Measurements from ENCODE around the gene DISP2. TPM values are rescaled to one million over a fixed set of nuclear protein-coding genes. Genes with fewer than 3 reads are reported as not detected.
A peak's percentile ranks its signal among the peaks of the same experiment; 100 is the strongest.

DISP2 gene
- polyA plus RNA-seq, 3 donors from 2014 or later = 0.03 to 1.1 (median 0.38) TPM

- H3K27ac Mint-ChIP-seq = no peak overlapping the region
- peaks cover 0 to 3% (median 0%) of the 10 kb centered on the region in 3 donors for H3K27me3 Mint-ChIP-seq (ENCODE audit: low read depth in 3 of 3)
- H3K4me3 Mint-ChIP-seq = no peak overlapping the region
- H3K9me3 Mint-ChIP-seq = no peaks in the 10 kb centered on the region
- peaks cover 27 to 31% of the 10 kb centered on the region in 2 donors for H3K4me1 Mint-ChIP-seq
- no peak for DNase-seq
- peaks cover 21 to 32% (median 27%) of the 10 kb centered on the region in 3 donors for H3K36me3 Mint-ChIP-seq
Observed at GRCh38 chr15:40409366-40409765, 51.3 kb downstream of the DISP2 start.

DNA sequence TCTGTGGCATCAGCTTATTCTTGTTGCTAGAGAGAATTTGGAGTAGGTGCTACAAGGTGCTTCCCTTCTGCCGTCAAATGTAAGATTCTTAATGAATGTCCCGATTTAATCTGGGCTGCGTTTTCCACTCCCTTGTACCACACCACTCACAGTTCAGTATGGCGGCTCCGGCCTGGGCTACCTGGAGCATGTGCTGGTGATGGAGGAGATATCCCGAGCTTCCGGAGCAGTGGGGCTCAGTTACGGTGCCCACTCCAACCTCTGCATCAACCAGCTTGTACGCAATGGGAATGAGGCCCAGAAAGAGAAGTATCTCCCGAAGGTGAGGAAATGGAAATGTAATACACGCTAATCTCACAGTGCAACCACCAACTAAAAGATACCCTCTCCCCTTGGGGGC, 52.5 kb downstream of the DISP2 start:
- Mint-ChIP-seq H3K9me3 (no peaks in the 10 kb centered on the region), H3K36me3 (peaks cover 23 to 35% (median 32%) of the 10 kb centered on the region in 3 donors), H3K4me1 (peaks cover 18 to 23% of the 10 kb centered on the region in 2 donors), H3K27ac (no peak overlapping the region), H3K27me3 (ENCODE audit: low read depth in 3 of 3) (peaks cover 0 to 2% (median 0%) of the 10 kb centered on the region in 3 donors), H3K4me3 (no peak overlapping the region)
- DNase-seq = no peak

- Mint-ChIP-seq H3K4me1 (peaks cover 7 to 11% of the 10 kb centered on the region in 2 donors), H3K27me3 (ENCODE audit: low read depth in 3 of 3) (no peaks in the 10 kb centered on the region), H3K27ac (peak overlapping the region in 4 of 6 donors; percentile 4 to 74 (median 37)), H3K4me3 (no peak overlapping the region), H3K36me3 (peaks cover 24 to 40% (median 33%) of the 10 kb centered on the region in 3 donors), H3K9me3 (no peaks in the 10 kb centered on the region)
- no peak for DNase-seq
Observed at GRCh38 chr15:40412095-40412759, 54.2 kb downstream of the DISP2 start.

GRCh38 chr15:40413036-40413435, 55.0 kb downstream of the DISP2 start:
- no peak for DNase-seq
- peaks cover 0 to 3% of the 10 kb centered on the region in 2 donors for H3K4me1 Mint-ChIP-seq
- H3K27me3 Mint-ChIP-seq (ENCODE audit: low read depth in 3 of 3) = no peaks in the 10 kb centered on the region
- H3K9me3 Mint-ChIP-seq = no peaks in the 10 kb centered on the region
- H3K4me3 Mint-ChIP-seq = no peak overlapping the region
- peaks cover 27 to 40% (median 36%) of the 10 kb centered on the region in 3 donors for H3K36me3 Mint-ChIP-seq
- H3K27ac Mint-ChIP-seq = no peak overlapping the region

- no peak overlapping the region for H3K4me3 Mint-ChIP-seq
- no peaks in the 10 kb centered on the region for H3K4me1 Mint-ChIP-seq
- H3K36me3 Mint-ChIP-seq = peaks cover 28 to 40% (median 36%) of the 10 kb centered on the region in 3 donors
- H3K27ac Mint-ChIP-seq = peak overlapping the region in 1 of 6 donors; percentile 7
- H3K27me3 Mint-ChIP-seq (ENCODE audit: low read depth in 3 of 3) = no peaks in the 10 kb centered on the region
- no peak for DNase-seq
- no peaks in the 10 kb centered on the region for H3K9me3 Mint-ChIP-seq
Observed at GRCh38 chr15:40414816-40415215, 56.8 kb downstream of the DISP2 start.

DNA sequence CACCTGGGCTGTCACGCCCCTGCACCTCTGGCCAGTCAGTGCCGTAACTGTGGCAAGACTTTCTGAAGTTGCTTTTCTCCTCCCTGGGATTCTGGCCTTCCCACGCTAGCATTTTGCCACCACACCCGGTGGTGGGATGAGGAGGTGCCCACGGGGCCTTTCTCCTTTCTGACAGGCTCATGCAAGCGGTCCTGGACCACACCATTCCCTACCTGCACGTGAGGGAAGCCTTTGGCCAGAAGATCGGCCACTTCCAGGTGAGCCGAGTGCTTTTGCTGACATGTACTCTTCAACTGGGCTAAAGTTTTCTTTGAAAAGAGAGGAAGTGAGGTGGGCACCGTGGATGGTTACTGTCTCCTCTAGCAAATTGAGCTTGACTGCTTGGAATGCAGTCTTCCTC, 57.2 kb downstream of the DISP2 start:
- Mint-ChIP-seq H3K4me3 (no peak overlapping the region), H3K9me3 (no peaks in the 10 kb centered on the region), H3K27me3 (ENCODE audit: low read depth in 3 of 3) (no peaks in the 10 kb centered on the region), H3K4me1 (no peaks in the 10 kb centered on the region), H3K27ac (peak overlapping the region in 1 of 6 donors; percentile 43), H3K36me3 (peaks cover 26 to 37% (median 34%) of the 10 kb centered on the region in 3 donors)
- DNase-seq = no peak

- Mint-ChIP-seq H3K4me3 (no peak overlapping the region), H3K4me1 (no peaks in the 10 kb centered on the region), H3K36me3 (peaks cover 18 to 29% (median 26%) of the 10 kb centered on the region in 3 donors), H3K27me3 (ENCODE audit: low read depth in 3 of 3) (peaks cover 0 to 2% (median 0%) of the 10 kb centered on the region in 3 donors), H3K9me3 (no peaks in the 10 kb centered on the region), H3K27ac (peak overlapping the region in 1 of 6 donors; percentile 46)
- DNase-seq = no peak
Observed at GRCh38 chr15:40416056-40416455, 58.0 kb downstream of the DISP2 start.

- no peak for DNase-seq
- Mint-ChIP-seq H3K4me3 (no peak overlapping the region), H3K36me3 (peaks cover 7 to 13% (median 13%) of the 10 kb centered on the region in 3 donors), H3K9me3 (no peaks in the 10 kb centered on the region), H3K27ac (peak overlapping the region in 1 of 6 donors; percentile 35), H3K4me1 (peaks cover 0 to 4% of the 10 kb centered on the region in 2 donors), H3K27me3 (ENCODE audit: low read depth in 3 of 3) (peaks cover 0 to 2% (median 0%) of the 10 kb centered on the region in 3 donors)
Observed at GRCh38 chr15:40418126-40418525, 60.1 kb downstream of the DISP2 start.

GRCh38 chr15:40420071-40420713, 62.2 kb downstream of the DISP2 start:
- Mint-ChIP-seq H3K36me3 (peaks cover 7 to 13% (median 8%) of the 10 kb centered on the region in 3 donors), H3K4me1 (peaks cover 0 to 6% of the 10 kb centered on the region in 2 donors), H3K27ac (peak overlapping the region in 1 of 6 donors; percentile 5), H3K4me3 (no peak overlapping the region), H3K27me3 (ENCODE audit: low read depth in 3 of 3) (peaks cover 0 to 6% (median 5%) of the 10 kb centered on the region in 3 donors), H3K9me3 (no peaks in the 10 kb centered on the region)
- DNase-seq = no peak

GRCh38 chr15:40420793-40421192, 62.8 kb downstream of the DISP2 start:
- H3K4me1 Mint-ChIP-seq = peaks cover 0 to 6% of the 10 kb centered on the region in 2 donors
- H3K27me3 Mint-ChIP-seq (ENCODE audit: low read depth in 3 of 3) = peaks cover 0 to 6% (median 5%) of the 10 kb centered on the region in 3 donors
- no peaks in the 10 kb centered on the region for H3K9me3 Mint-ChIP-seq
- H3K27ac Mint-ChIP-seq = no peak overlapping the region
- no peak overlapping the region for H3K4me3 Mint-ChIP-seq
- DNase-seq = no peak
- peaks cover 2 to 10% (median 4%) of the 10 kb centered on the region in 3 donors for H3K36me3 Mint-ChIP-seq

DNA sequence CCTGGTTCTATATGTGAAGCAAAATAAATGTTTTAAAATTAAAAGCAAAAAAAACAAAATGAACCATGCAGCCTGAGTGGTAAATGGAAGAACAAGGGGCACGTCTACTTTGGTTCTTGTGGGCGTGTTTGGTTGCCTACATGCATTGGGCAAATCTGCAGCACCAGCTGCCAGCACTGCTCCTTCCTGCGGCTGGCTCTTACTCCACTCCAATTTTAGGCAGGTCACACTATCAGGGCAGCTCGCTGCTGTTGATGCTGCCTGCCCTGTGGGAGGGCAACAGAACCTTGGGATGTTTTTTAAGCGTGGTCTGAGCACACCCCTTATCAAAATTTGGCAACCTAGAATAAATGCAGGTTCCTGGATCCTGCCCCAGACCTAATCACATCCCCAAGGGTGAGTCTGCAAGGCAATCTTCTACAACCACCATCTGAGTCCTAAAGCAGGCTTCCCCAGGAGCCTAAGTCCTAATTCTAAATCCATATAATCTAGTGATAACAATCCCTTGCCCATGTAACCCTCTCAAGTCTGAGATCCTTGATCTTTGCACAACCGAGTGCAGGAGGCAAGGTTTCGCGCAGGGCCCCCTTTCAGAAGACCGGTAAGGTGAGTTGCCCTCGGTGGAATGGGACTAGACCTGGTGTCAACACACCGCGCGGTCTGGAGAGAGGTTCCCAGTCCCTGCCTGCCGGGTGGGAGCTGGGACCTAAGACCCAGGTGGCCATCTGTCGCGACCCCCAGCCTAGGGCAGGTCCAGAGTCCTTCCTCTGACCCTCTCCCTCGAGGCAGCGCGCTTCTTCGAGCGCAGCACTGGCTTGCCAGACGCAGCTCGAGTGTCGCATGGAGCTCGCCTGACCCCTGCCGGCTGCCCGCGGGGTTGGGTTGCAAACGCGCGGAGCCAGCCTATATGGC, 63.5 kb downstream of the DISP2 start:
- peaks cover 0 to 6% of the 10 kb centered on the region in 2 donors for H3K4me1 Mint-ChIP-seq
- peaks cover 0 to 6% (median 5%) of the 10 kb centered on the region in 3 donors for H3K27me3 Mint-ChIP-seq (ENCODE audit: low read depth in 3 of 3)
- DNase-seq = peak; percentile 68 to 73 (median 70)
- peak overlapping the region in 1 of 6 donors; percentile 24 for H3K27ac Mint-ChIP-seq
- peaks cover 0 to 10% (median 4%) of the 10 kb centered on the region in 3 donors for H3K36me3 Mint-ChIP-seq
- no peaks in the 10 kb centered on the region for H3K9me3 Mint-ChIP-seq
- H3K4me3 Mint-ChIP-seq = no peak overlapping the region

- H3K27ac Mint-ChIP-seq = no peak overlapping the region
- no peak for DNase-seq
- no peak overlapping the region for H3K4me3 Mint-ChIP-seq
- H3K9me3 Mint-ChIP-seq = no peaks in the 10 kb centered on the region
- peaks cover 0 to 9% (median 5%) of the 10 kb centered on the region in 3 donors for H3K27me3 Mint-ChIP-seq (ENCODE audit: low read depth in 3 of 3)
- H3K36me3 Mint-ChIP-seq = peaks cover 0 to 7% (median 6%) of the 10 kb centered on the region in 3 donors
- H3K4me1 Mint-ChIP-seq = peaks cover 0 to 6% of the 10 kb centered on the region in 2 donors
Observed at GRCh38 chr15:40424483-40425115, 66.6 kb downstream of the DISP2 start.

DNA sequence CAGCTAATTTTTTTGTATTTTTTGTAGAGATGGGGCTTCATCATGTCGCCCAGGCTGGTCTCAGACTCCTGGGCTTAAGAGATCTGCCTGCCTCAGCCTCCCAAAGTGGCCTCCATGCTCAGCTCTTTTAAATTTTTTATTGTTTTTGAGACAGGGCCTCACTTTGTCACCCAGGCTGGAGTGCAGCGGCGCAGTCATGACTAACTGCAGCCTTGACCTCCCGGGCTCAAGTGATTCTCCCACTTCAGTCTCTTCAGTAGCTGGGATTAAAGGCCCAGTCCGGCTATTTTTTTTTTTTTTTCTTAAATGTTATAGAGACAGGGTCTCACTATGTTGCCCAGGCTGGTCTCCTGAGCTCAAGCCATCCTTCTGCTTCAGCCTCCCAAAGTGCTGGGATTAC, 67.7 kb downstream of the DISP2 start:
- Mint-ChIP-seq H3K4me3 (no peak overlapping the region), H3K36me3 (peaks cover 0 to 11% (median 6%) of the 10 kb centered on the region in 3 donors), H3K9me3 (no peaks in the 10 kb centered on the region), H3K27ac (no peak overlapping the region), H3K27me3 (ENCODE audit: low read depth in 3 of 3) (peaks cover 0 to 7% (median 5%) of the 10 kb centered on the region in 3 donors), H3K4me1 (peaks cover 0 to 6% of the 10 kb centered on the region in 2 donors)
- DNase-seq = no peak
